Measurements from ENCODE around the gene TGFBR1.

Gene TGFBR1

DNA sequence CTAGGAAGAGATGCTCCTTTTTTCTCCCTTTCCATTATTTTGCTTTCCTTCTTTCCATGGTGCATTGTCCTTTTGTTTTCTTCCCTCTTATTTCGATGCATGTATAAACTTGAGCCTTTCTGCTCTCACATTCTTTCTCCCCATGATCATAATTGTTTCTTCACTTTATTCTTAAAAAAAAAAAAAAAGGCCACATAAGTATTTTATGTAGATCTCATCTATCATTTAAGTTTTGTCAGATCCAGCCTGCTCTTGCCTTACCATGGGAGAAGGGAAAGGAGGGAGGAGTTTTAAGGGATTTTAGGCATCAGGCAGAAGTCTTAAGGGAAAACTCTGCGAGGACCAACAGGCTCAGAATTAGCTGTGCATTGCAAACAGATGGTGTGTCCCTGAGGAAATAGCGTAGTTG, 11.1 kb downstream of the TGFBR1 start:
- H4K20me1 ChIP-seq (ENCODE audit: low read depth, low read length), result no peaks in the 10 kb centered on the region
- H2AFZ ChIP-seq (ENCODE audit: low read depth, low read length, severe bottlenecking), result no peak overlapping the region
- H3K27ac ChIP-seq (ENCODE audit: low read depth, low read length), result no peak overlapping the region
- no peak overlapping the region for H3K4me2 ChIP-seq (ENCODE audit: low read depth, low read length, poor library complexity, severe bottlenecking)
- no peaks in the 10 kb centered on the region for H3K27me3 ChIP-seq (ENCODE audit: low read length)
- no peaks in the 10 kb centered on the region for H3K9me3 ChIP-seq (ENCODE audit: insufficient read depth, low read length)
- no peaks in the 10 kb centered on the region for H3K9me2 ChIP-seq (replicated peaks; ENCODE audit: insufficient read depth, low read length)
- no peak overlapping the region for H3K4me3 ChIP-seq (ENCODE audit: insufficient read depth, low read length, poor library complexity, severe bottlenecking)
- no peaks in the 10 kb centered on the region for H3K79me2 ChIP-seq (ENCODE audit: insufficient read depth, low read length)
- TF ChIP-seq EZH2phosphoT487 (conservative IDR thresholded peaks at IDR 0.05; ENCODE audit: low read length), result no peak
- TF ChIP-seq, protein P1, sequence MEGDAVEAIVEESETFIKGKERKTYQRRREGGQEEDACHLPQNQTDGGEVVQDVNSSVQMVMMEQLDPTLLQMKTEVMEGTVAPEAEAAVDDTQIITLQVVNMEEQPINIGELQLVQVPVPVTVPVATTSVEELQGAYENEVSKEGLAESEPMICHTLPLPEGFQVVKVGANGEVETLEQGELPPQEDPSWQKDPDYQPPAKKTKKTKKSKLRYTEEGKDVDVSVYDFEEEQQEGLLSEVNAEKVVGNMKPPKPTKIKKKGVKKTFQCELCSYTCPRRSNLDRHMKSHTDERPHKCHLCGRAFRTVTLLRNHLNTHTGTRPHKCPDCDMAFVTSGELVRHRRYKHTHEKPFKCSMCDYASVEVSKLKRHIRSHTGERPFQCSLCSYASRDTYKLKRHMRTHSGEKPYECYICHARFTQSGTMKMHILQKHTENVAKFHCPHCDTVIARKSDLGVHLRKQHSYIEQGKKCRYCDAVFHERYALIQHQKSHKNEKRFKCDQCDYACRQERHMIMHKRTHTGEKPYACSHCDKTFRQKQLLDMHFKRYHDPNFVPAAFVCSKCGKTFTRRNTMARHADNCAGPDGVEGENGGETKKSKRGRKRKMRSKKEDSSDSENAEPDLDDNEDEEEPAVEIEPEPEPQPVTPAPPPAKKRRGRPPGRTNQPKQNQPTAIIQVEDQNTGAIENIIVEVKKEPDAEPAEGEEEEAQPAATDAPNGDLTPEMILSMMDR (IDR thresholded peaks at IDR 0.05; ENCODE audit: insufficient read depth, low read length, poor library complexity, severe bottlenecking), result no peak
- H3F3A ChIP-seq (ENCODE audit: insufficient read depth), result peaks cover 7% of the 10 kb centered on the region; the same call in 1 of the 2 replicates
- H3K36me3 ChIP-seq (ENCODE audit: low read length), result no peaks in the 10 kb centered on the region
- no peak overlapping the region for H3K9ac ChIP-seq (ENCODE audit: low read length)

GRCh38 chr9:99118782-99119466, 14.0 kb downstream of the TGFBR1 start:
- H3K27ac ChIP-seq (ENCODE audit: low read depth, low read length), result peak overlapping the region; percentile 58; the same call in 1 of the 2 replicates
- H3K4me3 ChIP-seq (ENCODE audit: insufficient read depth, low read length, poor library complexity, severe bottlenecking), result no peak overlapping the region
- H3K9ac ChIP-seq (ENCODE audit: low read length), result peak overlapping the region; percentile 2; the same call in 1 of the 2 replicates
- no peaks in the 10 kb centered on the region for H4K20me1 ChIP-seq (ENCODE audit: low read depth, low read length)
- H3K9me2 ChIP-seq (replicated peaks; ENCODE audit: insufficient read depth, low read length), result no peaks in the 10 kb centered on the region
- H3K4me2 ChIP-seq (ENCODE audit: low read depth, low read length, poor library complexity, severe bottlenecking), result peak overlapping the region; percentile 44
- no peaks in the 10 kb centered on the region for H3K9me3 ChIP-seq (ENCODE audit: insufficient read depth, low read length)
- H3F3A ChIP-seq (ENCODE audit: insufficient read depth), result peaks cover 7% of the 10 kb centered on the region; the same call in 1 of the 2 replicates
- H3K79me2 ChIP-seq (ENCODE audit: insufficient read depth, low read length), result no peaks in the 10 kb centered on the region
- no peaks in the 10 kb centered on the region for H3K27me3 ChIP-seq (ENCODE audit: low read length)
- H3K36me3 ChIP-seq (ENCODE audit: low read length), result no peaks in the 10 kb centered on the region
- TF ChIP-seq, protein P1 (IDR thresholded peaks at IDR 0.05; ENCODE audit: insufficient read depth, low read length, poor library complexity, severe bottlenecking), result no peak
- TF ChIP-seq EZH2phosphoT487 (conservative IDR thresholded peaks at IDR 0.05; ENCODE audit: low read length), result no peak
- H2AFZ ChIP-seq (ENCODE audit: low read depth, low read length, severe bottlenecking), result no peak overlapping the region

GRCh38 chr9:99119976-99120655, 15.2 kb downstream of the TGFBR1 start:
- no peaks in the 10 kb centered on the region for H3K79me2 ChIP-seq (ENCODE audit: insufficient read depth, low read length)

More at GRCh38 chr9:99119976-99120655, 15.2 kb downstream of the TGFBR1 start:
- H3K9me2 ChIP-seq (replicated peaks; ENCODE audit: insufficient read depth, low read length), result no peaks in the 10 kb centered on the region
- peak overlapping the region; percentile 58 for H3K27ac ChIP-seq (ENCODE audit: low read depth, low read length)
- no peak overlapping the region for H3K4me3 ChIP-seq (ENCODE audit: insufficient read depth, low read length, poor library complexity, severe bottlenecking)
- H2AFZ ChIP-seq (ENCODE audit: low read depth, low read length, severe bottlenecking), result no peak overlapping the region
- no peaks in the 10 kb centered on the region for H3K9me3 ChIP-seq (ENCODE audit: insufficient read depth, low read length)
- no peaks in the 10 kb centered on the region for H4K20me1 ChIP-seq (ENCODE audit: low read depth, low read length)
- H3K27me3 ChIP-seq (ENCODE audit: low read length), result no peaks in the 10 kb centered on the region
- peaks cover 7% of the 10 kb centered on the region; the same call in 1 of the 2 replicates for H3F3A ChIP-seq (ENCODE audit: insufficient read depth)
- H3K9ac ChIP-seq (ENCODE audit: low read length), result no peak overlapping the region
- no peaks in the 10 kb centered on the region for H3K36me3 ChIP-seq (ENCODE audit: low read length)
- peak overlapping the region; percentile 44 for H3K4me2 ChIP-seq (ENCODE audit: low read depth, low read length, poor library complexity, severe bottlenecking)
- TF ChIP-seq, protein P1 (IDR thresholded peaks at IDR 0.05; ENCODE audit: insufficient read depth, low read length, poor library complexity, severe bottlenecking), result no peak
- no peak for TF ChIP-seq EZH2phosphoT487 (conservative IDR thresholded peaks at IDR 0.05; ENCODE audit: low read length)

Measured in SU-DHL-6 (cell line).